Measurements from ENCODE around the gene LIM2.

DNA sequence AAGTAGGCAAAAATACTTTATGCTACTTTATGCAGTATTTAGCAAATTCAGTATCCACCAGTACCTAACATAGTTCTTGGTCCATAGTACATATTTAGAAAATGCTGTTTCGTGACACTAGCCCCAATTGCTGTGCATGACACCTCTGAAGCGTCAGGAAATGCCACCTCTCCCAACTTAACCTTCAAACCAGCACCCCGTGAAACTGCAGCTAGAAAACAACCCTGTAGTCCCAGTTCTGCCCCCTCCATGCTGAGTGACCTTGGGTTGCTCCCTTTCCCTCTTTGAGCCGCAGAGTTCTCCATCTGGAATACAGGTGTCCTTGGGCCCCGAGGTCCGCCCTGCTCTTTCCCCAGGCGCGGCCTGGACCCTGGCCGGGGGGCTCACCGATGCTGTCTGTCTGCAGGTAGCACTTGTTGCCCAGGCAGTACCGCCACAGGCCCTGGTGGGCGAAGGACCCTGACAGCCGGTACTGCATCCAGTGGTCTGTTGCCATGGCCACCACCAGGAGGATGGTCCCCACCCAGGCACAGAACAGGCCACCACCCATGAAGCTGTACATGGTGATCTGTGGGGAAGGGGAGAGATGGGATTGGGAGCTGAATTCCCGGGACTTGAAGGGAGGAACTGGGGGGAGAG, 773 bp downstream of the LIM2 start:
- TF ChIP-seq, protein P1, sequence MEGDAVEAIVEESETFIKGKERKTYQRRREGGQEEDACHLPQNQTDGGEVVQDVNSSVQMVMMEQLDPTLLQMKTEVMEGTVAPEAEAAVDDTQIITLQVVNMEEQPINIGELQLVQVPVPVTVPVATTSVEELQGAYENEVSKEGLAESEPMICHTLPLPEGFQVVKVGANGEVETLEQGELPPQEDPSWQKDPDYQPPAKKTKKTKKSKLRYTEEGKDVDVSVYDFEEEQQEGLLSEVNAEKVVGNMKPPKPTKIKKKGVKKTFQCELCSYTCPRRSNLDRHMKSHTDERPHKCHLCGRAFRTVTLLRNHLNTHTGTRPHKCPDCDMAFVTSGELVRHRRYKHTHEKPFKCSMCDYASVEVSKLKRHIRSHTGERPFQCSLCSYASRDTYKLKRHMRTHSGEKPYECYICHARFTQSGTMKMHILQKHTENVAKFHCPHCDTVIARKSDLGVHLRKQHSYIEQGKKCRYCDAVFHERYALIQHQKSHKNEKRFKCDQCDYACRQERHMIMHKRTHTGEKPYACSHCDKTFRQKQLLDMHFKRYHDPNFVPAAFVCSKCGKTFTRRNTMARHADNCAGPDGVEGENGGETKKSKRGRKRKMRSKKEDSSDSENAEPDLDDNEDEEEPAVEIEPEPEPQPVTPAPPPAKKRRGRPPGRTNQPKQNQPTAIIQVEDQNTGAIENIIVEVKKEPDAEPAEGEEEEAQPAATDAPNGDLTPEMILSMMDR (IDR thresholded peaks at IDR 0.05 in 2 of 3, conservative IDR thresholded peaks at IDR 0.05 in 1 of 3; ENCODE audit: insufficient read depth in 2 of 3, low read depth in 1 of 3, low read length in 3 of 3) = no peak
- TF ChIP-seq SIN3B (IDR thresholded peaks at IDR 0.05; ENCODE audit: low read depth) = no peak
